NCI-H187 (cell line): ENCODE data around the gene OSBPL3.
"Not testable (repeated sequence)": the region's sequence is repeated elsewhere in the genome, so short reads cannot be mapped to it uniquely, and the experiment has no call there.

Source experiments
- DNase-seq, 2 experiments: peaks; one replicate each; lab custom pipeline; 2025; lab: John Stamatoyannopoulos, UW

OSBPL3 gene

GRCh38 chr7:24917510-24918239, 62.3 kb downstream of the OSBPL3 start:
- DNase-seq, result no peak

GRCh38 chr7:24916463-24917040, 63.4 kb downstream of the OSBPL3 start:
- no peak for DNase-seq

GRCh38 chr7:24914465-24914859, 65.5 kb downstream of the OSBPL3 start:
- DNase-seq, result no peak

DNA sequence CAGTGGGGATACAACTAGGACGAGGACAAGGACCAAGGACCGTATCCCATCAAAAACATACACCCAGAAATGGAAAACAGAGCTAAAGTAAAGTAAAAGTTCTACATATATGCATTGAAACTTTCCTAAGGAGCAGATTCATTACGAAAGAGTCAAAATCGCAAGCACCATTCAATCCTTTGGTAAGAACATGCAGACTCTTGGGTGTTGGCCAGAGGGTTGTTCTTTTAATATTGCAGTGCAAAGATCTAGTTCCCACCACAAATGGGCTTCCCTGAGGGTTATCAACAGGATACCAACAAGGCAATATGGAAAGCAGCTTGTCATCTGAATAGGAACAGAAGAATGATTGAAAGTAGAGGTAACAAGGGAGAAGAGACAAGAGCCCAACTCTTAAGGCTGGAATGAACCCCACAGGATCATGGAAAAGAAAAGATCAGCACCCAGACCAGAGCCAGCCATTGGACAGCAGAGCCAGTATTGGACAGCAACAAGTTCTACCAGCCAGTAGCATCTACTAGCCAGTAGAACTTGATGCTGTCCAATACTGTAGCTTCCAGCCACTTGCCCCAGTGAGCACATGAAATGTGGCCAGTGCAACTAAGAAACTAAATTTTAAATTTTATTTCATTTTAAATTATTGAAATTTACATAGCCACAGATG, 66.0 kb downstream of the OSBPL3 start:
- no peak for DNase-seq

DNA sequence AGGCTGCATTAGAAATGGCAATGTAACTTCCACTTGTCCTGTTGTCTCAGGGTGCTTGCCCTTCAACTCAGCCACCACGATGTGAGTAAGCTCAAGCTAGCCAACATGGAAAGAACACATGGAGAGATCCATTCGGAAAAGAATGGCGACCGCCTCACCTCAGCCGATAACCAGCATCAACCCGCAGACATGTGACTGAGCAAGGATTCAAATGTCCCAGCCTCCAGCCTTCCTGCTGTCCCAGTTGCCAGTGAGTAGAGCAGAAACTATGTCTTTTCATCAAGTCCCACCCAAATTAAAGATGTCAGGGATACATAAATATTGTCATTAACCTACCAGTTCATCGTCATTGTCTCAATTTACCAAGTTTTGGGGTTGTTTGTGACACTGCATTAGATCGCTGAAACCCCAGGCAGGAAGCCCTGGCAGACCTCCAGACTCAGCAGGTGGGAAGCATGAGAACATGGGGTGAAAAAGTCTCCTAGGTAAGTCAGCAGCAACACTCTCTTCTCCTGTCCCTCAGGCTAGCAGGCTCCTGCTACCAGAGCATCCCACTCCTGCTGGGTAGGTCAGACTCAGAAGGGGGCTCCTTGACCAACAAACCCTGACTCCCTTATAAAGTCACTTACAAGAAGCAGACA, 67.0 kb downstream of the OSBPL3 start:
- no peak for DNase-seq

- no peak for DNase-seq
Measured at GRCh38 chr7:24912424-24912823, 67.6 kb downstream of the OSBPL3 start.

DNA sequence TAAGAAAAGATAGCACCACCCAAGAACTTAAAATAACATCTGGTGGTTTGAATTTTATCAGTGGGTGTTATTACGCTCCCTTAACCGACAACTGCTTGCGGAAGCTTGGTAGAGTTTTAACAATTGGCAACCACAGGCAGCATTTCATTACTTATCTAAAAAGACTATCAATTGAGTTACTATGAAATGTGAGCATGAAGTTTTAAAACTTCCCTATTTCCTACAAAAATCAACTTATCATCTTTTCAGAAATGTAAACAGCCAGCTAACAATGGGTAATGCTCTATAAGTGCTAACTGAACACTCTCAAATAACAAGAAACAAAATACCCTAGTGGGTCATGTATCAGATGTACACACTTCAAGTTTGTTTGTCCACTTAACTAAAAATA, 68.8 kb downstream of the OSBPL3 start:
- peak in 1 of 2 experiments; percentile 9 for DNase-seq

- no peak for DNase-seq
Measured at GRCh38 chr7:24910551-24911212, 69.3 kb downstream of the OSBPL3 start.

- DNase-seq, result no peak
Measured at GRCh38 chr7:24908727-24909126, 71.3 kb downstream of the OSBPL3 start.

DNA sequence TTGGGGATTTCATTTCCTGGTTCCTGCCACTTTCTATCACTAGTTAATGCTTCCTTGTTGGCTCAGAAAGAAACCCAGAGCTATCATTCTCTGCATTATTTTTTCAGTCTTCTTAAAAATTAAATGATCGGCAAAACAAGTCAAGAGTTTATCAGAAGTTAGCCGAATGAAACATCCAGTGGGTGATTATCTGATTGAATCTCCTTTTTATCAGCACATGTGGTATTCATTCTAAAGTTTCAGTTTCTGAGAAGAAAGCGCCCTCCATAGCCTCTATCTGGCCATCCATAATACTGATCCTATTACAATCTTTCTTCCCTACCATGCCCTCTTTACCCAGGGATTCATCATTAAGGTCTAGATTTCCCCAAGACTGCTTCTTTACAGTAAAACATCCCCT, 71.8 kb downstream of the OSBPL3 start:
- DNase-seq, result no peak

DNA sequence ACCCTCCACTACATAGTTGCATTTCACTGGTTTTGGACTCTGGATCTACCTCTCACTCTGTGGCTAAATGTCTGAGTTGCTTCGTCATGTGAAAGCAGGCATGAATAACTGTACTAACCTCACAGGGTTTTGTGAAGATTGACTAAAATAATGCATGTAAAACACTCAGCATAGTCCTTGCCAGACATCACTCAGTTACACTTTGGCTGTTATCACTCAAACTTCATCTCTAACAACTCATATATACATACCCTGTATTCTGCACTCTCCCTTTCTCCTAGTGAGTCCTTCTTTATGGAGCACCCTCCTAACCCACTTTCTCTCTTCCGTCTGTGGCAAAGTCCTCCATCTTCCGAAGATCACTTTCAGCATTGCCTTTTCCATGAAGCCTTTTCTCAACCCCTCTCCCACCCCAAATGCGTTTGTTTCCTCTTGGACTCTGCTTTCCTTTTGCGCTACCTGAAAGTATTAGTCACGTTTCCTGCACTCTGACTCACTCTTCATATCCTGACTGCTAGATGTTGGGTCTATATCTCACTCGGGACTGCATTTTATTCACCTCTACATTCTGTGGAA, 72.6 kb downstream of the OSBPL3 start:
- DNase-seq, result no peak

DNA sequence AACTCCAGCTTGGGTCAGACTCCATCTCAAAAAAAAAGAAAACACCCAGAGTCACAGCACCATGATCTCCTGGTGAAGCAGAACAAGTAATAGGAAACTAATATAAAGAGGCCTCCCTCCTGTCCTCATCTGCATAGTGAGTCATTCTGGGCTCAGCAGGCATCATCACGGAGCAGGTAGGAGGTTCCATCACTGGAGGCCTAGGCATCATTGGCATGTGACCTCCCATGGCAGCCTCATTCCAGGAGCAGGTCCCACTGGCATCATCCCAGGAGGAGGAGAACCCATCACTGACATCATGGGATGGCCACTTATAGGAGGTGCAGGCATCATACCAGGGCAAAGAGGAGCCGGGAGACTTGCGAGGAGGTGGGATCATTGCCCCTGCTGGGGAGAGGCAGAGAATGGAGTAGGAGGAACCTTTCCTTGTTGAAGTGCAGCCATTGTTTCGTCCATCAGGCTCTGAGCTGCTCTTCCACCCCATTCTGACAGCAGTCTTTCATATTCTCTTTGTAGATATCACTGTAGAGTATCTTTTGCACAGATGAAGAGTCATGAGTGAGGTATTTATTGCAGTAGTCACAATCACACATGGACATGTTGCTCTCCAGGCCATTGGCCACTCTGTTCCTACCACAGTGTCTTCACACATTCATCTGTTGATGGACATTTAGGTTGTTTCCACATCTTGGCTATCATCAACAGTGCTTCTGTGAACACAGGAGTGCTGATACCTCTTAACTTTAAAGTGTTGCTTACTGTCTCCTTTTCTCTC, 73.8 kb downstream of the OSBPL3 start:
- DNase-seq, result no peak

DNA sequence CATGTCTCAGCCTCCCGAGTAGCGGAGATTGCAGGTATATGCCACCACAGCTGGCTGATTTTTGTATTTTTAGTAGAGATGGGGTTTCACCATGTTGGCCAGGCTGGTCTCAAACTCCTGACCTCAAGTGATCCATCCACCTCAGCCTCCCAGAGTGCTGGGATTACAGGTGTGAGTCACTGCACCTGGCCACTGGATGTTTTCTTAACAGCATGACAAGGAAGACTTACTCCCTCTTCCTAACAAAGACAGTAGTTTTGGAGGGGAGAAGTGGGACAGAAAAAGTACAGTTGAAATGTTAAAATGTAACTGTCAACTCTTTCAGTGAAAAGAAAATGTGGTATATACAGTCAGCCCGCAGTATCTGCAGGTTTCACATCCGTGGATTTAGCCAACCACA, 76.0 kb downstream of the OSBPL3 start:
- not testable (repeated sequence) for DNase-seq

DNA sequence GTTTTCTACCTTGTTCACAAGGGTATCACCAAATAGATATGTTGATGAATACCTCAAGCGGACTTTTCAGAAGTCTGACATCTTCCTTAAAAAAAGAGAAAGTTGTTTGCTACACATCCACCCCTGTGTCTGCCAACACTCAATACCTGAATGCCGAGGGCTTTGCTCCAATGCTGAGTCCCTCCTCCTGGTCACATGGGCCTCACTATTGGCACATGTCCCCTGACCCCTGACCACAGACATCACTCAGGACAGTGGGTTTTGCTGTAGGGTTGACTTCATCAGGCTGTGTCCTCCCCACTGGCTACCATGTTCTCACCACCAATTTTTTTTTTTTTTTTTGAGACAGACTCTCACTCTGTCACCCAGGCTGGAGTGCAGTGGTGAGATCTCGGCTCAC, 76.4 kb downstream of the OSBPL3 start:
- no peak for DNase-seq

- DNase-seq, result no peak
Measured at GRCh38 chr7:24902931-24903330, 77.0 kb downstream of the OSBPL3 start.

DNA sequence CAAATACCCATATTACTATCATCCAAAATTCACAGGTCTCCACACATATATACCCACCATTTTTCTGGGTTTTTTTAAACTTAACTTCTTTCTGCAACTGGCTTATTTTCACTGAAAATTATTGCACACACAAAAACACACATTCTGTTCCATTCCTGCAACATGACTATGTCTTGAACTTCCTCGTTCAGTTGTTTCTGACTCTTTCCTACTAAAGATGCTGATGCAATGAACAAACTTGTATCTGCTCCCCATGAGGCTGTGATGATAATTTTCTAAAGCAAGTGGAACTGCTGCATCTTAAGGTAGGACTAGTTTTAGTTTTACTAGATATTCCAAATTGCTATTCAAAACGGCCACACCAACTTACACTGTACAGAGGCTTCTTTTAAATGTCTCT, 77.7 kb downstream of the OSBPL3 start:
- DNase-seq, result no peak

GRCh38 chr7:24899905-24900304, 80.1 kb downstream of the OSBPL3 start:
- DNase-seq, result no peak

DNA sequence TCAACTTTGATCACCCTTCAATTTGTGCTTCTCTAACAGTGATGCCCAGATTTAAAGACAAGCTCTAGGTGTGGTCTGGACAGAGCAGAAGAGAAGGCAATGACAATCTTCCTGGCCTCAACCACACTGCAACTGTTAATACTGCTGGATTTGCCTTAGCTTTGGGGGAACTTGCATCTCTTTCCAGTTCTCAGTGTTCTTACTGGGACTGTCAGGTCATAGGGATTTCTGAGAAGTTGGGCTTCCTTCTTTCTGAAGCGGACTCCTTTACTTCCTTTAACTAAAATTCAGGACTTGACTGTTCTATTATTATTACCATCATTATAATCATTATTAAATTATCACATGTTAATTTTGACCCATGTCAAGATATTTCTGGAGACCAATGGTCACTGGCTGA, 80.8 kb downstream of the OSBPL3 start:
- no peak for DNase-seq

GRCh38 chr7:24898691-24899090, 81.3 kb downstream of the OSBPL3 start:
- no peak for DNase-seq

GRCh38 chr7:24896031-24896501, 83.9 kb downstream of the OSBPL3 start:
- no peak for DNase-seq
